Posterior vena cava (tissue), 2 donors: ENCODE results near the gene DSG4. TPM values are rescaled to one million over a fixed set of nuclear protein-coding genes. Genes with fewer than 3 reads are reported as not detected.
"Not testable (repeated sequence)": the region's sequence is repeated elsewhere in the genome, so short reads cannot be mapped to it uniquely, and the experiment has no call there.

ENCODE experiments used
- DNase-seq: peaks from one replicate; pipeline ENCODE4 v3.0.0-alpha.2; 2020; ENCODE audit warnings: low spot score
- intact Hi-C, 2 donors: fragments of 100-400 bp; cut with DNase I; formaldehyde crosslinking; loops; one replicate each; pipeline versions ENCODE4 v1.14.1 to v1.14.2; 2022 to 2023
- long read RNA-seq, 2 donors: library from polyadenylated mRNA; unstranded; transcript quantifications; one replicate each; pipeline ENCODE4 v2.0.0, GENCODE V29; 2020 to 2021
- total RNA-seq, 2 donors: library from RNA; stranded (reverse); fragmentation: NEBNext Ultra II Directional; extraction: Animal tissue kit (Norgen Biotek cat#: 25700); gene quantifications; one replicate each; pipeline ENCODE4 v1.2.1, GENCODE V29; 2021
- donor health status: DM: yes; HTN: yes; CAD: no.
- donor health status: DM: yes; HTN: yes; CAD: no.

The DSG4 gene, protein sequence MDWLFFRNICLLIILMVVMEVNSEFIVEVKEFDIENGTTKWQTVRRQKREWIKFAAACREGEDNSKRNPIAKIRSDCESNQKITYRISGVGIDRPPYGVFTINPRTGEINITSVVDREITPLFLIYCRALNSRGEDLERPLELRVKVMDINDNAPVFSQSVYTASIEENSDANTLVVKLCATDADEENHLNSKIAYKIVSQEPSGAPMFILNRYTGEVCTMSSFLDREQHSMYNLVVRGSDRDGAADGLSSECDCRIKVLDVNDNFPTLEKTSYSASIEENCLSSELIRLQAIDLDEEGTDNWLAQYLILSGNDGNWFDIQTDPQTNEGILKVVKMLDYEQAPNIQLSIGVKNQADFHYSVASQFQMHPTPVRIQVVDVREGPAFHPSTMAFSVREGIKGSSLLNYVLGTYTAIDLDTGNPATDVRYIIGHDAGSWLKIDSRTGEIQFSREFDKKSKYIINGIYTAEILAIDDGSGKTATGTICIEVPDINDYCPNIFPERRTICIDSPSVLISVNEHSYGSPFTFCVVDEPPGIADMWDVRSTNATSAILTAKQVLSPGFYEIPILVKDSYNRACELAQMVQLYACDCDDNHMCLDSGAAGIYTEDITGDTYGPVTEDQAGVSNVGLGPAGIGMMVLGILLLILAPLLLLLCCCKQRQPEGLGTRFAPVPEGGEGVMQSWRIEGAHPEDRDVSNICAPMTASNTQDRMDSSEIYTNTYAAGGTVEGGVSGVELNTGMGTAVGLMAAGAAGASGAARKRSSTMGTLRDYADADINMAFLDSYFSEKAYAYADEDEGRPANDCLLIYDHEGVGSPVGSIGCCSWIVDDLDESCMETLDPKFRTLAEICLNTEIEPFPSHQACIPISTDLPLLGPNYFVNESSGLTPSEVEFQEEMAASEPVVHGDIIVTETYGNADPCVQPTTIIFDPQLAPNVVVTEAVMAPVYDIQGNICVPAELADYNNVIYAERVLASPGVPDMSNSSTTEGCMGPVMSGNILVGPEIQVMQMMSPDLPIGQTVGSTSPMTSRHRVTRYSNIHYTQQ
- not detected for total RNA-seq
- long read RNA-seq, donor 1 = 0 reads
- long read RNA-seq, donor 2 = 0 reads

DNA sequence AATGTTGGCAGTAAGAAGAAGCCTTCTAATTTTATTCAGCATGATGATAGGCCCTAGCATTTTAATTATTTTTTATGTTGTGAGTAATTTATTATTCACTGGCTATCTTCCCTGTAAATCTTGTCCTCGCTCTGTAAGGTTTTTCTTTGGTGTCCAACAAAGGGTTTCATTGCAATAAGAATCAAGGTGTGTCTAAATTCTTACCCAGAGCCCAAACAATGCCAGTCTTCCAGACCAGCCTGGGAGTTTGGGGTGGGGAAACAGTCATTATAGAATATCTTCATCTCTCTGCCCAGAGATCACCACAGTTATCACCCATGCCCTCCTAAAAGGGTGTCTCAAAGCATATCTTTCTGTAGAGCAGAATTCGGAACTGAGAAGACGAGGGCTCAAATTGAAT lies at the start of gene DSG4:
Gene DSG4 (plus strand): TSS at position 301 of the 400 bp plus-strand sequence. CDS start 135 bp downstream, outside the sequence.
- no peak for DNase-seq
- intact Hi-C loops = no loop called here

DNA sequence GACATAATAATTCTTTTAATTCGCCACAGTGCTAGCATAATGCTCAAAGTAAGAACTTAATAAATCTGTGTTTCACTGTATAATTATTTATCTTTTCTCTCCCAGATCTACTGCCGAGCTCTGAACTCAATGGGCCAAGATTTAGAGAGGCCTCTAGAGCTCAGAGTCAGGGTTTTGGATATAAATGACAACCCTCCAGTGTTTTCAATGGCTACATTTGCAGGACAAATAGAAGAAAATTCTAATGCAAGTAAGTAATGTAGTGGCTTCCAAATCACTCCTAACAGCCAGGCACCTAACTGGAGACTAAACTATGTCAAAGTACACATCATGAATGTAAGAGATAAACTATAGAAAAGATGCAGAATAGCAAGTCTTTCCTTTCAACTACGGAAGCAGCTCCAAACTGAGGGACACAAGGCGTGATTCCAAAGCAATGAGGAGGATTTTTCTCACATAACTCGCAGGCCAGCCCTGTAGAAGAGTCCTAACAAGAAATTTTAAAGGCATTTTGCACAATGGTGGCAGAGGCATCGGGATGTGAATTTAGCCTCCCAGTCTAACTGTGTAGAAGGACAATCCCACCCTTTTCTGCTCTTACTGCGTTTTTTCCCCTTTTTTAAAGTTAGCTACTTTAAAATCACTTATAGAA lies 46.7 kb upstream of the DSG4 start:
- no peak for DNase-seq
- intact Hi-C loops = no loop called here

DNA sequence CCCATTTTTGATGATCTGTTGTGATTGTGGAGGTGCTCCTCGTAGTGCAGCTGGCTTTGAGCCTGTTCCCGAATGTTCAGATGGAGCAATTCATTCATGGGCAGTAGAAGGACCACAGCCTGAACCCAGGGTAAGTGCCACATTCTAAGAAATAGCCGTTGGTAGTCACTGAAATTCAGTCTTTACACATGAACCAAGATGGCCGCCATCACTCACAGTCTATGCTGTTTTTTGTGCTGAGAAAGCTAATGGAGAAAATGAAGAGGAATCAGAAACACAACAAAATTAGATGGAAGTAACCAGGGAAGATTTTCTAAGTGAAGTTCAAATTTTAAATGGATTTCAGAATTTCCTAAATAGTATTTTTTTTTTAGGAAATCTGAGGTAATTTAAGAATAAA lies 33.1 kb upstream of the DSG4 start:
- intact Hi-C loops = no loop called here
- DNase-seq = no peak

DNA sequence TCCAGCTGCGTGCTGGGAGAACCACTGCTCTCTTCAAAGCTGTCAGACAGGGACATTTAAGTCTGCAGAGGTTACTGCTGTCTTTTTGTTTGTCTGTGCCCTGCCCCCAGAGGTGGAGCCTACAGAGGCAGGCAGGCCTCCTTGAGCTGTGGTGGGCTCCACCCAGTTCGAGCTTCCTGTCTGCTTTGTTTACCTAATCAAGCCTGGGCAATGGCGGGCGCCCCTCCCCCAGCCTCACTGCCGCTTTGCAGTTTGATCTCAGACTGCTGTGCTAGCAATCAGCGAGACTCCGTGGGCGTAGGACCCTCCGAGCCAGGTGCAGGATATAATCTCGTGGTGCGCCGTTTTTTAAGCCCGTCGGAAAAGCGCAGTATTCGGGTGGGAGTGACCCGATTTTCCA lies 23.2 kb upstream of the DSG4 start:
- intact Hi-C loops, DNase-seq: not testable (repeated sequence)

DNA sequence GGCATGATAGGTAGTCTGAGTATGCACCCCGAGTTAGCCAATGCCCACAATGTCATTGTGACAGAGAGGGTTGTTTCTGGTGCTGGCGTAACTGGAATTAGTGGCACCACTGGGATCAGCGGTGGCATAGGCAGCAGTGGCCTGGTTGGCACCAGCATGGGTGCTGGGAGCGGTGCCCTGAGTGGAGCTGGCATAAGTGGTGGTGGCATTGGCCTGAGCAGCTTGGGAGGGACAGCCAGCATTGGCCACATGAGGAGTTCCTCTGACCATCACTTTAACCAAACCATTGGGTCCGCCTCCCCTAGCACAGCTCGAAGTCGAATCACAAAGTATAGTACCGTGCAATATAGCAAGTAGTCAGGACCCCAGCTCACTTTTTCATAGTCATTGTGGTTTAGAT lies 21.6 kb upstream of the DSG4 start:
- DNase-seq = peak; percentile 71
- intact Hi-C loops = no loop called here

DNA sequence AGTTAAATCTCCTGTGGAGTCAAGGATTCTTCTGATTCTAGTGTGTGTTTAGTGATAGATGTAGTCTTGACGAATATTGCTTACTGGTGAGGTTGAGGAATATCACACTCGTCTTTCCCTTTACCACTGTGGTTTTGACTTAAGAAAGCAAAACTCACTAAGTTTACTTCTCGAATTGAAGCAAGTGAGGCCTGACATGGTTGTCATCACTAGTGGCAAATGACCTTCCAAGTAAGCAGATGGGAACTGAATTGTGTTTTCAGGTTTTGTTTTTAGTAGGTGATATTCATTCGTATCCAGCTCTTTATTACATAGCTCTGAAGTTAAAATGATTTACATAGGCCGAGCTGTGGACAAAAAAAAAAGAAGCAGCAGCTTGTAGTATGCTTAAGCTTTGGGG lies 20.6 kb upstream of the DSG4 start:
- no peak for DNase-seq
- intact Hi-C loops = no loop called here

DNA sequence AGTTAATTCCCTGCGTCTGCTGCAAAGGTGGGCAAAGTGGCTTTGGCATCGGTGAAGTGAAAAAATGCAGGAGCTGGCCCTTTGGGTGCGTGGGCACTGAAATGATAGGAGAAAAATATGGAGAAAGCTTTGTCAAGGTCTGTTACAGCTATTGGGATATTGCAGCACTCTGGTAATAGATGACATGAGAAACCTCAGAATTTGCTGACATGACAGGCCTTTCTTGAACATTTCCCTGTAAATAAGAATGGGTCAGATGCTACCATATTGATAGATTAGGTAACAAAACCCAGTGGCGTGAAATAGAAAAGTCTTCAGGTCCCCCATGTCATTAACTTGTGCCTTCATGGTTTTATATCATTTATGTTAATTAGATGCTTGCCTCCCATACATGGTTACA lies 12.4 kb upstream of the DSG4 start:
- no peak for DNase-seq
- intact Hi-C loops = no loop called here

DNA sequence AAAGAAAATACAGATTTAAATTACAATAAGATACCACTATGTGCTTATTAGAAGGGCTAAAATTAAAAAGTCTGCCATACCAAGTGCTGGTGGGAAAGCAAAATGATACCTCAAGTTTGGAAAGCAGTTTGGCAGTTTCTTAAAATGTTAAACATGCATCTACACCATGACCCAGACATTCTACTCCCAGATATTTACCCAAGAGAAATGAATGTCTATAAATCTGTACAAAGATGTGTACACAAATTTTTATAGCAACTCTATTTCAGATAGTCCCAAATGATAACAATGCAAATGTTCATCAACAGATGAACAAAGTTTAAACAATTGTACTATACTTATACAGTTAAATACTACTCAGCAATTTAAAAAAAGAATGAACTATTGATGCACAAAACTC lies 7.1 kb upstream of the DSG4 start:
- intact Hi-C loops = no loop called here
- DNase-seq = no peak

DNA sequence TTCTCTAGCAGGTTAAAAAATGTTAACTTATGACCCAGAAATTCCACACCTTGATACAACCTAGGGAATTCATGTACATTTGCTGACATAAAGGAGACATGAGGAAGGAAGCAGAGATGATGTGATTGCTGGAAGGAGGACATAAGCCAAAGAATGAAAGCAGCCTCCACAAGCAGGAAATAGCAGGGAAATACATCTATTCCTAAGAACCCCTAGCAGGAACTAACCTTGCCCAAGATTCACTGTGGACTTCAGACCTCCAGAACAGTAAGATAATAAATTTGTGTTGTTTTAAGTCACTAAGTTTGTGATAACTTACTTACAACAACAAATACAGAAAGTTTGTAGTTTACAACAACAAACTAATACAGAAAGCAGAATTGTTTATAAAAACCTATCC lies 4.6 kb upstream of the DSG4 start:
- intact Hi-C loops = no loop called here
- no peak for DNase-seq

DNA sequence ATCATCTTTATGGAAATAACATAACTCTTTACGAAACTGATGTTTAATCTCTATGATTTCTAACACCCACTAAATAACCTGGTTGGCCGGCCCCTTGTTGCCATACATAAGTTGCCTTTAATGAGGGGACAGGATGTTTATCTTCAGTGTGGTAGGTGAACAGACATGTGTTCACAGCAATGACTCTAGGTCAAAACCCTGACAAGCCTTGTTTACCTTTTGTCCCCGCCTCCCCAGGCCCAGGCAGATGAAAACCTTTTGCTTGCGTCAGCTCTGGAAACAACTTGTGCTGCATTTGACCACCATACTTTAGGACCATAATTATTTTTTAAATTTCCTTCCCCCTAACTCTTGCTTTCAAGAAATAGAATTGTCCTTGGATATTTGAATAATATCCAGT lies 2.9 kb upstream of the DSG4 start:
- no peak for DNase-seq
- intact Hi-C loops = no loop called here

DNA sequence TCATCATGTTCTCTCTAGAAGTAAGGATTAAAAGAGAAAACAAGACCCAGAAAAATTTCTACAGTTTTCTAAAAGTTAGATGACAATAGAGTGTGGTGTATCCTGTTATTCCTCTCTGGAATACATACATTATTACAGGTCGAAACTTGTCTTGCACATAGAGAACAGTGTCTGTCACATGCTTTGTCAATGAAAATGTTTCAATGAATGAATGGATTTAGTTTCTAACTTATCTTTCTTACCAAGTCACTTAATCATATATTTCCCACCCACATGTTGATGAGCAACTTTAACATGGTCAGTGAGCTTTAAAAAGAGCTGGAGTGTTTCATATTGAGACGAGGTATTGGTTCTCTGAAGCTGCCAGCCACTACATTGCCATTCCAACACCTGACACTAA lies 4.3 kb downstream of the DSG4 start:
- DNase-seq = no peak
- intact Hi-C loops = no loop called here

DNA sequence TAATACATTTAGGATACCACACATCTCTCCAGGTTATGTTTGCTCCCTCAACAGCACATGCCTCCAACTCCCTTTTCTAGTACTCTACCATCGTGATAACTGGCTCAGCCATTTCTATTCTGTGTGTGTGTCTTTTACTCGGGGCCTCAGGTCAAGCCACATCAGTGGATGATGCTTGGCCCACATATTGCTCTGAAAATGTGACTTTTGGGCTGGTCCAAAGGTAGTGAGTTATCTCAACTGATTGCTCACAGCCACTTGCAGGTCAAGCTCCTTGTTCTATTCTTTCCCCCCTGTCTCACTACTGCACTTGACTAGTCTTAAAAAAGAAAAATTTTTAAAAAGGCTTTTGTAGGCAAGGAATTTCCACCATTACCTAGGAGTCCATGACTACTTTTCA lies 5.5 kb downstream of the DSG4 start:
- intact Hi-C loops = no loop called here
- DNase-seq = no peak

DNA sequence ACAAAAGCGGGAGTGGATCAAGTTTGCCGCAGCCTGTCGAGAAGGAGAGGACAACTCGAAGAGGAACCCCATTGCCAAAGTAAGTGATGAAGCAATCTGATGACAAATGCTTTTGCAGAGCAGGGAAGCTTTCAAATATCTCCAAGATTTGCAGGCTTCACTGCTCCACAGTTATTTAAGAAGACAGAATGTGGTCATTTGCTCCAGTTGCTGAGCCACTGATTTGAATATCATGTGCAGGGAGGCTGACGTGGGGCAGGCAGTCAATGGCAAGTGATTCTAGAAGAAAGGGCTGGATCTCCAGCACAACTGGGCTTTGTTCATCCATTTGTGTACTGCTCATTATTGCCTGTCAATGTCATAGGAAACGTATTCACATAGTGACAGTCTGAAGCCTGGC lies 10.2 kb downstream of the DSG4 start:
- no peak for DNase-seq
- intact Hi-C loops = no loop called here

DNA sequence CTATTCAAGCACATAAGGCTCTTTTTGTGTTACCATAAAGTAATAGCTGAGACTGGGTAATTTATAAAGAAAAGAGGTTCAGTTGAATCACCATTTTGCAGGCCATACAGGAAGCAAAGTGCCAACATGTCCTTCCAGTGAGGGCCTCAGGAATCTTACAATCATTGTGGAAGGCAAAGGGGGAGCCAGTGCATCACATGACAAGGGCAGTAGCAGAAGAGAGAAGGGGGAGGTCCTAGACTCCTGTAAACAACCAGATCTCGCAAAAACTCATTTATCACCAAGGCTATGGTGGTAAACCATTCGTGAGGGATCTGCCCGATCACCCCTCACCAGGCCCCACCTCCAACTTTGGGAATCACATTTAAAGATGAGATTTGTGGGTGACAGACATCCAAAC lies 16.7 kb downstream of the DSG4 start:
- no peak for DNase-seq
- intact Hi-C loops = no loop called here

DNA sequence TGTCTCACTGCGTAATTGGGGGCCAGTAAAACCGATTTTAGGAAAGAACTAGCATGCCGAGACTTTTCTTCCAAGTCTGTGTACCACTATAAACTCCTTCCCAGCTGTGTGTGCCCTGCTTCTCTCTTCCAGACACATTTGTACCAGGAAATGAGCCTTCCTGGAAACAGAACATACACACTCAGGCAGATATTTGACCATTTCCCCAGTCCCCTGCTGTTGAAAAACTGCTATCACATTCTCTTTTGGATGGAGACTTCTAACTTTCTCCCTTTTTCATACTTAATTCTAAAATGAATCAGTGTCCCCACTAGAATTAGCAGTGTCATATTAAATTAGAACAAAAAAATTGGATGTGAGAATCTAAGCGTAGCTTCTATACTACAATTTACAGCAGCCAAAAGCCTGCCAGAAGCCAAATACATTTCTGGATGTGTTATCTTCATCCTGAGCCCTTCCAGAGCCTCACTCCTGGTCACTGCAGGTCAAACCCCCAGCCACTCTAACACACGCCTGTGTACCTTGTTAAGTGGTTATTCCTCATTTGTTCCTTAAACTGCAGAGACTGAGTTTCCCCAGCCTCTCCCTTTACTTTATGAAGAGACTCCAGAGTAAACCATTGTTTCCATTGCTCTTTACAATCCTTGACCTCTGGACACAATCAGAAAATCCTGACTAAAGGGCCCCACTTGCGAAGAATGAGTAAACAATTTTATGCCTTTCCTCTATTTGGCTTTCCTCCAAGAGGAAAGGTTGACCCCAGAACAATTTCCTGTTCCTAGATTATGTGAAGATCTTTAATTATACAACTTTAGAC lies 20.4 kb downstream of the DSG4 start:
- intact Hi-C loops = no loop called here

DNA sequence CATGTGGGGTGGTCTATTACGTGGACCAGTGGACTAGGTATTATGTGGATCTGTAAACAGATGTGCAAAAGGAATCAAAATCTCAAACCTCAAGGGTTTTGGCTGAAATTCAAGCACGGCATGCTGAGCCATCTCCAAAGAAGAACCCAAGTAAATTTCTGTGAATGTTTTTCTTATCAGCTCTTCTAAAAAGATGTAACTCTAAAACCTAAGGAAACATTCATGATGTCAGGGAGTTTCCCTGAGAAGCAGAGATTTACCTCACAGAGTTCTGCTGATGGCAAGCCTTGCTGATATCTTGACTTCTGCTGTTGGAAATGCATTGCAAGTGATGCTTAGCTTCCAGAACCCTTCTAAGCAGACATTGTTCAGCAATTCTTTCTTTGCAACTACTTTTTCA lies 21.6 kb downstream of the DSG4 start:
- DNase-seq = no peak
- intact Hi-C loops = no loop called here

More for the DNA sequence above, 20.4 kb downstream of the DSG4 start:
- DNase-seq = no peak

DNA sequence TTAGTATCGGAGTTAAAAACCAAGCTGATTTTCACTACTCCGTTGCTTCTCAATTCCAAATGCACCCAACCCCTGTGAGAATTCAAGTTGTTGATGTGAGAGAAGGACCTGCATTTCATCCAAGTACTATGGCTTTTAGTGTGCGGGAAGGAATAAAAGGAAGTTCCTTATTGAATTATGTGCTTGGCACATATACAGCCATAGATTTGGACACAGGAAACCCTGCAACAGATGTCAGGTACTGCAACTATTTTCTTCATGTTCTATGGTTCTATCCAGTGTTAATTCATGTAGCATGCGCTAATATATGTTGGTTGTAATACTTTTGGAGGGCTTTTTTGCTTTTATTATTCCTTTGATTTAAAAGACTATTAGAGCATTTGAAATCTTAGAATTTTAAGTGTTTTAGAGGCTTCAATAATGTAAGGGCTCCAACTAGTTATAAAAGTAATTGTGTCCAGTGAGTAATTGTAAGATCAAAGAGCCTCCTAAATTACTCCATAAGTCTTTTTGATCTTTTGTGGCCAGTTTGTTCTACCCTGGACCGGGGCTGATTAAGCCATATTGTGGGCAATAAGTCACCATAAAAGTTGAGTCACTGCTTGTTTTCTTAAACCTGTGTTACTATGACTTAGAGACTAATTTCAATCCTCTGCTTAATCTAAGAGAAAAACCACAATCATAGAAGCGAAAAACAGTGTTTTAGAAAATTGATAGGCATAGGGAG lies 22.9 kb downstream of the DSG4 start:
- intact Hi-C loops = no loop called here
- DNase-seq = no peak
